Neural cell (in vitro differentiated cells): ENCODE measurements around the gene NKX1-2.

Experiments
- EP300 ChIP-seq: fragments of 450-650 bp; conservative IDR thresholded peaks from 2 replicates; pipeline ENCODE4 v1.6.1; 2014; ENCODE audit warnings: antibody characterized with exemption, mild to moderate bottlenecking, moderate library complexity; ENCODE audit not compliant: poor library complexity, severe bottlenecking
- EZH2 ChIP-seq: fragments of 200-600, 300-800 bp; shearing (Covaris generic), sonication (generic); IDR thresholded peaks from 2 replicates; pipeline ENCODE4 v1.6.1; 2014; ENCODE audit warnings: antibody characterized with exemption, low read length, borderline replicate concordance, mild to moderate bottlenecking; ENCODE audit not compliant: insufficient read depth, poor library complexity, severe bottlenecking
- POLR2AphosphoS5 ChIP-seq: IDR thresholded peaks from 2 replicates; pipeline ENCODE4 v1.6.1; 2012
- SMC3 ChIP-seq: fragments of 450-650 bp; conservative IDR thresholded peaks from 2 replicates; pipeline ENCODE4 v1.6.1; 2014; ENCODE audit warnings: antibody characterized with exemption, mild to moderate bottlenecking, moderate library complexity; ENCODE audit not compliant: poor library complexity
- TF ChIP-seq, protein P1 (sequence below): fragments of 450-650 bp; IDR thresholded peaks from 2 replicates; pipeline ENCODE4 v1.5.1; 2014; ENCODE audit warnings: antibody characterized with exemption, mild to moderate bottlenecking, moderate library complexity; ENCODE audit not compliant: poor library complexity, severe bottlenecking

DNA sequence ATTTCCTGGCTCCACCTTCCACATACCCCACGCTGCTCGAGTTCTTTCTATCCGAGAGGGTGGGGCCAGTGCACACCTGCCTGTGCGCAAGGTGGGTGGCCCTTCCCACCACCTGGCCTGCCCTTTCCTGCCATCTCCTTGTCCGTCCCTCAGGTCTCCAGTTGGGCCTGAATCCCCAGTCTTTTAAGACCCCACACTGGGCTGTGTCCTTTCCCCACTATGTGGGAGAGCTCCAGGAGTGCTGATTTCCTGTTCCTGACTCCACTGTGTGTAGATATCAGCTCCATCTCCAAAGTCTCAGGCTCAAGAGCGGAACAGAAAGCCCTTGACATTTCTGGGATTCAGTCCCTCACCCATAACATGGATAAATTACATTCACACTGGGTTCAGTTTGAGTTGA, 31.9 kb upstream of the NKX1-2 start:
- TF ChIP-seq EZH2 (no peak), POLR2AphosphoS5 (no peak), EP300 (no peak), SMC3 (no peak)
- TF ChIP-seq, protein P1, sequence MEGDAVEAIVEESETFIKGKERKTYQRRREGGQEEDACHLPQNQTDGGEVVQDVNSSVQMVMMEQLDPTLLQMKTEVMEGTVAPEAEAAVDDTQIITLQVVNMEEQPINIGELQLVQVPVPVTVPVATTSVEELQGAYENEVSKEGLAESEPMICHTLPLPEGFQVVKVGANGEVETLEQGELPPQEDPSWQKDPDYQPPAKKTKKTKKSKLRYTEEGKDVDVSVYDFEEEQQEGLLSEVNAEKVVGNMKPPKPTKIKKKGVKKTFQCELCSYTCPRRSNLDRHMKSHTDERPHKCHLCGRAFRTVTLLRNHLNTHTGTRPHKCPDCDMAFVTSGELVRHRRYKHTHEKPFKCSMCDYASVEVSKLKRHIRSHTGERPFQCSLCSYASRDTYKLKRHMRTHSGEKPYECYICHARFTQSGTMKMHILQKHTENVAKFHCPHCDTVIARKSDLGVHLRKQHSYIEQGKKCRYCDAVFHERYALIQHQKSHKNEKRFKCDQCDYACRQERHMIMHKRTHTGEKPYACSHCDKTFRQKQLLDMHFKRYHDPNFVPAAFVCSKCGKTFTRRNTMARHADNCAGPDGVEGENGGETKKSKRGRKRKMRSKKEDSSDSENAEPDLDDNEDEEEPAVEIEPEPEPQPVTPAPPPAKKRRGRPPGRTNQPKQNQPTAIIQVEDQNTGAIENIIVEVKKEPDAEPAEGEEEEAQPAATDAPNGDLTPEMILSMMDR, result no peak
